Stimulated activated CD4-positive, alpha-beta T cell treated with anti-CD3 and anti-CD28 coated beads, TNF-alpha, amount 100 ng/mL, for 24 hours (primary cell): ENCODE results near the gene UGT2B10.

ENCODE experiments used
- DNase-seq, 3 experiments: peaks; one replicate each; pipeline ENCODE4 v3.0.0-alpha.2; 2020; ENCODE audit warnings: low read depth in 3 of 3

The UGT2B10 gene

GRCh38 chr4:68871809-68872642 lies 56.2 kb downstream of the UGT2B10 start:
- no peak for DNase-seq

GRCh38 chr4:68872643-68873502 lies 57.1 kb downstream of the UGT2B10 start:
- DNase-seq, result no peak

GRCh38 chr4:68874507-68874906 lies 58.7 kb downstream of the UGT2B10 start:
- no peak for DNase-seq

- DNase-seq, result no peak
These were observed 61.8 kb downstream of the UGT2B10 start for GRCh38 chr4:68877555-68877954.

GRCh38 chr4:68878048-68878447 lies 62.3 kb downstream of the UGT2B10 start:
- no peak for DNase-seq
